ENCODE results near the gene RAC2.

DNA sequence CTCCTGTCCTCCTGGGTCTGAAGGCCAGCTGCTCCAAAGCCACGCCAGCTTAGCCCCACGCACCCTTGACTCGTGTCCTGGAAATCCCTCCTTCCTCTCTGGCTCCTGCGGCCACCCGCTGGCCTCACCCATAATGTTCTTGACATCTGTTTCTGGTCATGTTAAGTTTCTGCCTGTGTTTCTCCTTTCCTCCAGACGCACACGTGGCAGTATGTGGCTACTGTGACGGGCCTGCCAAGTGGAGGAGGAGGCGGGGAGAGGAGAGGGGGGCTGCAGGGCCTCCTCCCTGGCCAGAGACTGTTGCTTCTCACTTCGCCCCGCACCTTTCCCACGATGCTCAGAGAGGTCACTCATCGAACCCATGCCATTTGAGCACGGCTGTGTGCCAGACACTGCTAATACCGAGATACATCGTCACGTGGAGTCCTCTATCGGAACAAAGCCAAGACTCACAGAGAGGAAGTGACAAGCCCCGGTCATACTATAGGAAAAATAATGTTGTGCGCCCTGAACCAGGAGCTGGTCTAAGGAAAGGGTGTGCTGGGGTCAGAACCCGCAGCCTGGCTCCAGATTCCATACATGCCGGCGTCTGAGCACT lies 67.5 kb downstream of the RAC2 start:
- no peak for TF ChIP-seq CTCF (IDR thresholded peaks at IDR 0.05; ENCODE audit: low read depth, low read length)
- no peak for TF ChIP-seq EZH2phosphoT487 (IDR thresholded peaks at IDR 0.05; ENCODE audit: low read depth)
